Ramos (cell line): Measurements from ENCODE around the gene MED12L.
"Not testable (repeated sequence)": the region's sequence is repeated elsewhere in the genome, so short reads cannot be mapped to it uniquely, and the experiment has no call there.

ENCODE experiments used
- in situ Hi-C: fragments of 300-500 bp; cut with MboI; formaldehyde crosslinking; loops from one replicate; pipeline ENCODE4 v1.14.3; 2022; ENCODE audit warnings: low sequenced_read_pairs; ENCODE audit not compliant: unreplicated experiment

Gene MED12L

GRCh38 chr3:151387432-151387831 lies 302.0 kb downstream of the MED12L start:
- in situ Hi-C loops = no loop called here

DNA sequence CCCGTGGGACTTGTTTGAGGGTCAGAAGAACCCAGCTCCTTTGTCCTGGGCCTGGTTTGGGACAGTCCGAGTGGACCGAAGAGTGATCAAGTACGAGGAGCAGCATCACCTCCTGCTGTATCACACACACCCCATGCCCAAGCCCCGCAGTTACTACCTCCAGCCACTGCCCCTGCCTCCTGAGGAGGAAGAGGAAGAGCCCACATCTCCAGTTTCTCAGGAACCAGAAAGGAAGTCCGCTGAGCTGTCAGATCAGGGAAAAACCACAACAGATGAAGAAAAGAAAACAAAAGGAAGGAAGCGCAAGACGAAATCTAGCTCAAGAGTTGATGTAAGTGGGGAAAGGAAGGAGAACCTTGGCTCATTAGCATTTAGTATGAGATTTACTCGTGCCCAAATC lies 302.4 kb downstream of the MED12L start:
- in situ Hi-C loops = no loop called here

DNA sequence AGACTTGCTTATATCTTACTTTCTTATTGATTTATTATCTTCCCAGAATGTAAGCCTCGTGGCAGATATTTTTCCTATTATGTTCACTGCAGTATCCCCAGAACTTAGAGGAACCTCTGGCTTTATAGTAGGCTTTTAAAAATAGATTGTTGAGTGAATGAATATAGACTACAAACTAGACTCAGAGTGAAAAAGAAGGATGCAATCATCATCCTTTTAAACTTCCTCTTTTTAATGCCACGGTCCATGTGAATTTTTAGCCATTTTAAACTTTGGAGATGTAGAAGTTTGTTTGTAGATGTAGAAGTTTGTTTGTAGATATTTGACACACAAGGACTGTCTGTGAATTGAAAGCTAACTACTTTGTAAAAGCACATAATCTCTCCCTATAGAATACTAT lies 306.3 kb downstream of the MED12L start:
- in situ Hi-C loops = no loop called here

DNA sequence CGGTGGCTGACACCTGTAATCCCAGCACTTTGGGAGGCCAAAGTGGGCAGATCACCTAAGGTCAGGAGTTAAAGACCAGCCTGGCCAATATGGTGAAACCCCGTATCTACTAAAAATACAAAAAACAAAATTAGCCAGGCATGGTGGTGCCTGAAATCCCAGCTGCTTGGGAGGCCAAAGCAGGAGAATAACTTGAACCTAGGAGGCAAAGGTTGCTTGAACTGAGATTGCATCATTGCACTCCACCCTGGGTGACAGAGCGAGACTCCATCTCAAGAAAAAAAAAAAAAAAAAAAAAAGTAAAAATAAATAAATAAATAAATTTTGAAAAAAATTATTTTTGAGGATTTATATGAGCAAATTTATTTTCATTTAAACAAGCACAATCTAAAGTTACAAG lies 306.7 kb downstream of the MED12L start:
- in situ Hi-C loops = not testable (repeated sequence)

- in situ Hi-C loops = no loop called here
Observed at GRCh38 chr3:151393146-151393830, 307.8 kb downstream of the MED12L start.

- in situ Hi-C loops = no loop called here
Observed at GRCh38 chr3:151393941-151394340, 308.5 kb downstream of the MED12L start.

GRCh38 chr3:151394611-151395010 lies 309.1 kb downstream of the MED12L start:
- in situ Hi-C loops = no loop called here

DNA sequence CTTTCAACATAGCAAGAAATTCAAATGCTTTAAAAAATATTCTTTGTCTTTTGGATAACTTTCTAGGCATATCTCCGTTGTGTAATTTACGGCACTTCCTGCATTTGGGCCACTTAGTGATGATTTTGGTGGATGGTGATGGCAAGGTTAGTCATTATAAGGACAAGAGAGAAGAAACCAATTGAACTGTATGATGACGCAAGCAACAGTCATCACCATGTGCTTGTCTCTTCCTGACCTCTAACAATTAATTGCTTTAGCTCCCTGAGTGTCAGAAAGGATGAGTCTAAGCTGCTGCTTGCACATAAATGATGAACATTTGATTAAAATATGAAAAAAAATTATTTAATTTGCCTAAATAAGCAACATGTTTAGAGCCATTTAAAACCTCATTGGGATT lies 310.3 kb downstream of the MED12L start:
- in situ Hi-C loops = no loop called here

- in situ Hi-C loops = no loop called here
Observed at GRCh38 chr3:151398895-151399294, 313.4 kb downstream of the MED12L start.

DNA sequence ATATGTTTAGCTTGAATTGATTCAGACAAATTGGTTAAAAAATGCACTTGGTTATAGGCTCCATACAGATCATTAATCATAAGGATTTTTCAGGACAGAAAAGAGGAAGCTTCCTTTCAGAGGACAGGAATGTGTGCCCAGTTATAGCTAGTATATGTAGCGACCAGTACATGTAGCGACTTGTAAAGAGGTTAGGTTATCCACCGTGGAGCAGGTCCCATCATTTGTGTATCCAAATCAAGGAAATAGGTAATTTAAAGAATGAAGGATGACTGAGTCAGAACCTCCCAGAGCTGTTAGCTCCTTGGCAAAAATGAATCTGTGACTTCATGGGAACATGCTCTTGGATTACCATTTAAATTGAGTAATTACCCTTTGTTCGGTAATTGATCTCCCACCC lies 314.9 kb downstream of the MED12L start:
- in situ Hi-C loops = no loop called here

DNA sequence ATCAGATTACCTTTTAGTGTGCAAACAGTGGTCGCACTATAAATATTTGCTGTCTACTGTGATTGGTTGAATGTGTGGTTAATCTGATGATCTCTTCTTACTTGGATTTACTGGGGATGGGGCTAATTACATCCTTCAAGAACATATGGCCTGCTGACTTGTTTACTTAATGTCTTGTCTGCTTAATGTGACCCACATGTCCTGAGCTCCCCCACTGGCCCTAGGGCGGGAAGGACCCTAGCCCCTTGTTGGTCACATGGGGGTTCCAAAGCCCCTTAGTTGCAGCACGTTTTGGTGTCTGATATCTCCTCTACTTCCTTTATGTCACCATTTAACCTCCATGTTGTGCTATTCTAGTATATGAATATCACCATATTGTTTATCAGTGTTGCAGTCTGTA lies 316.9 kb downstream of the MED12L start:
- in situ Hi-C loops = no loop called here

DNA sequence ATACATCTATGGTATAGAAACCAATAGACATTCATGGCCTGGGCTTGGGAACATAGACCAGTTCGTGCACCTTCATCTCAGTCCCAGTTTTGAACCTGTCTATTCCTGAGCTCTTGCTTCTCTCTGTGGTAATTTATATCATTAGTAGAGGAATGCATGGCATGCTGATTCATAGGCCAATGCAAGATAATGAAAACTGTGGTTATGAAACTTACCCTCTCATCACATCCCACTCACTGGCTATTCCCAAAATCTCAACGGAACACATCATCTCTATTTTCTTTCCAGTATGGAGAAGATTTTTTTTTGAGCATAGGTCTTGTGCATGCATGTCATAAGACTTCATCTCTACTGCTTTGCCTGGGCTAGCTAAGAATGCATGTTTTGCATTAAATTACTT lies 317.8 kb downstream of the MED12L start:
- in situ Hi-C loops = no loop called here

- in situ Hi-C loops = no loop called here
Observed at GRCh38 chr3:151404316-151404715, 318.9 kb downstream of the MED12L start.

DNA sequence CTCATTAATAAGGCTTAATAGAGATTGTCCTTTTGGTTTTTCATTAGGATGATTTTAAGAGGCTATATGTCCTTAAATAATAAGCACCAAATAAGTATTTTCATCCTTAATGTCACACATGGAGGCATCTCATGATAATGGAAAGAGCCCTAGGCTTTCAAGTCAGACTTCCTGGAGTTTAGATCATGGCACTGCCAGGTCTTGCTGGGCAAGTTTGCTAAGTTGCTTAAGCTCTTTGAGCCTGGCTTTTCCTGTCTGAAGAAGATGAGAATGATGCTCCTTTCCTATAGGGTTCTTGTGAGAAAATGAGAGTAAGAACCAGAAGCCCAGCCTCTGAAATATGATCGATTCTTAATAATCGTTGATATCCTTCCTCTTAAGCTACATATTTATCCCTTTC lies 322.5 kb downstream of the MED12L start:
- in situ Hi-C loops = no loop called here

- in situ Hi-C loops = no loop called here
Observed at GRCh38 chr3:151410891-151411559, 325.6 kb downstream of the MED12L start.

DNA sequence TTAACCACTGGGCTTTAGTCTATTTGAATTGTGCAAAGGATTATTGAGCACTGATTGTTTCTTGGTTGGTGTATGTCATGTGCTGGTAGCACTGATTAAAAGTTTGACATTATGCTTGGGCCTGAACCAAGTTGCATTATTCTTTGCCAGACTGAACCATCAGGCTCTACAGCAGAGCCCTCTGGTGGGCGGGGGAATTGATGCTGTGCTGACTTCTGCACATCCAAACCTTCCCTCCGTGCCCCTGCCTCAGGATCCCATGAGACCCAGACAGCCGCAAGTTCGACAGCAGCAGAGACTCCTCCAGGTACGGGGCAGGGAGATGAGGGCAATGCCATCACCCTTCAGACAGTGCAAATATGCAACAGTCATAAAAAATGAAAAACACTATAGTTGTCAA lies 327.5 kb downstream of the MED12L start:
- in situ Hi-C loops = no loop called here

DNA sequence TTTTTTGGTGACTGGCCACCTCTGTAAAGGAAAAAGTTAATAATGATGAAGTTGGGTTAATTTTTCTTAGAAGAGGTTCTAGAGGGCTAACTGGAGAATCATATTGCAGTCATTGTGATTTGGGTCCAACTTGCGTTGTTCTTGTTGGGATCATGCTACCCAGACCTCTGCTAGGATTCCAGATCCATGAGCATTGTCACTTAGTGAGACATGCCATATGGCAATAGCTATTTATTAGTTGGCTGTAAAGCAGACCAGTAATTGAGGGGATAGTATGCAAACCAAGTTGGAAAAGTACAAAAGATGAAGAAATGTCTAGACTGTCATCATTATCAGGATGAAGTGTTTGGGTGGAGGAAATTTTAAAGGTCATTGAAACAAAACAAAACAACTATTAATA lies 329.8 kb downstream of the MED12L start:
- in situ Hi-C loops = no loop called here

DNA sequence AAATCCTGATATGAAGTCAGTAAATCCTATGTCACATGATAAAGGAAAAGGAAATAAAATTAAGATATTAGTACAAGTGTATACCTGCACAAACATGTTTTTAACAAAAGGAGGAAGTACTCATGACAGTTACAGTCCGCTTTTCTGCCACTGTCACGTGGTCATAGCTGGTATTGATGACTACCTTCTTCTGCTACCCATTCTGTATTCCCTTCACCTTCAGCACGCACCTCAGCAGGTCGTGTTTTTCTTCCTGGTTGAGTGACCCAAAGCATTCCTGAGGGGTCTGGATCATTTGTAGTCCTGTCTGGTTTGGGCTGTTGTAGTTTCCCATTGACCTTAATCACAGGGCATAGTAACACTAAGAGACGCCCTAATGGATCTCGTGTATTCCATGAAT lies 334.3 kb downstream of the MED12L start:
- in situ Hi-C loops = no loop called here

DNA sequence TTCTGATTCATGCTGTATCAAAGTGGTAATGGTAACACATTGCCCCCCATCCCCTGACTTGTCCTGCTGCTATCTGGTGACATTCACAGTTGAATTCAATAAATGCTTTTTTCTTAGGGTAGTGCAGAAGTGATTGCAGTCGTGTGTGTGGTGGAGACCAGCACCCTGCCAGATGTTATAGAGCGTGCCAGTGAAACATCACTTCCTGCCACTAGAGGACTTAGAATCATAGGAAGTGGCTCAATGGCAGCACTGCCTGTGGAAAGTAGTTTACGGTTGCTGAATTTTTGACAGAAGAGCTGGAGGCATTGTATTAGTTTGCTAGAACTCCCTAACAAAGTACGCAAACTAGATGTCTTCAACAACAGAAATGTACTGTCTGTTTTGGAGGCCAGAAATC lies 336.5 kb downstream of the MED12L start:
- in situ Hi-C loops = no loop called here

- in situ Hi-C loops = no loop called here
Observed at GRCh38 chr3:151423091-151423490, 337.6 kb downstream of the MED12L start.

DNA sequence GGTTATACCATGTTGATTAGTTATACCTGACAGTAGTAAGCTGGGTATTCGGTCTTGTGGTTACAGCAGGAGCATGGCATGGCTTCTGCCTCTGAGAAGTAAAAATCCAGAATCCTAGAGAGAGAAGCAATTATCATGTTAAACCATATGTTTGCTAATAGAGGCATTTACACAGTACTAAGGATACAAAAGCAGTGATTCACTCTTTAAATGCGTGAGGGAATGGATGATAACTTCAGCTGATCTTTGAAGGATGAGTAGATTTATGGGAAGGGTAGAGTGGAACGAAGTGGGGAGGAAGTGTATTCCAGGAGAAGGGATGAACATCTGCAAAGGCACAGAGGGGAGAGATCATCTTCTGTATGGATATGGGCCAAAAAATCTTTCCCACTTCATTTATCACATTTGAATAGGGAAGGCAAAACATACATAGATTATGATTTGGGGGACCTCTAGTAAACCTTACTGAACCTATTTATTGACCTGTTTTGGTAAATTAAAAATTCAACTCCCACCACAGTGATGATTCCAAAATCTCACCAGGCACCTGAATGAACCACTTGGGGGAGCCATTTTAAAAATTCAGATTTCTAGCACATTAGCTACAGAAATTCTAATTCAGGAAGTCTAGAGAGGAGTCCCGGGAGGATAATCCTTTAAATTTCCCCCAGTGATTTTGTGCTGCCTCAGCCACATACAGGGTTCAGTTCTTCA lies 340.3 kb downstream of the MED12L start:
- in situ Hi-C loops = no loop called here

GRCh38 chr3:151426341-151426657 lies 340.8 kb downstream of the MED12L start:
- in situ Hi-C loops = no loop called here
